Measurements from ENCODE around the gene FAM118A.

DNA sequence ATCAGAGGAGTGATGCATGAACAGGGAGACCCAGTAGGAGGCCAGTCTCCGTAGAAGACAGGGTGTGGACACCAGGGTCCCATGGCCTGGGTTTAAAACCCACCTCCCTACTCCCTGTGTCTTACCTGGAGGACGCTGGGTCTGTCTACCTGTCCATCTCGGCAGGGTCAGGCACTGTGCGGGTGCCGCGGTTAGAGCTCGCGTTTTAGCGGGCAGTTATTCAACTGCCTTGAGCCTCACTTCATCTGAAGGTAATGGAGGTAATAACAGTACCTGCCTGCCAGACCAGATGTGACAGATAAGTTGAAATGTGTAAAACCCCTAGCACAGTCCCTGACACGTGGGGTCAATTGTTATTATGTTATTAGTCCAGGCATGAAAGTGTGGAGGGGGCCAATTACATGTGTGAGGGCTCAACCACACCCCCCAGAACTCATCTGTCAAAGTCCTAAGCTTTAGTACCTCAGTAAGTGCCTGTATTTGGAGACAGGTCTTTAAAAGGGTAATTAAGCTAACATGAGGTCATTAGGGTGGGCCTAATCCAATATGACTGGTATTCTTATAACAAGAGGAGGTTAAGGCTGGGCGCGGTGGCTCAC is 33.1 kb upstream of the FAM118A start:
- TF ChIP-seq, protein P1, sequence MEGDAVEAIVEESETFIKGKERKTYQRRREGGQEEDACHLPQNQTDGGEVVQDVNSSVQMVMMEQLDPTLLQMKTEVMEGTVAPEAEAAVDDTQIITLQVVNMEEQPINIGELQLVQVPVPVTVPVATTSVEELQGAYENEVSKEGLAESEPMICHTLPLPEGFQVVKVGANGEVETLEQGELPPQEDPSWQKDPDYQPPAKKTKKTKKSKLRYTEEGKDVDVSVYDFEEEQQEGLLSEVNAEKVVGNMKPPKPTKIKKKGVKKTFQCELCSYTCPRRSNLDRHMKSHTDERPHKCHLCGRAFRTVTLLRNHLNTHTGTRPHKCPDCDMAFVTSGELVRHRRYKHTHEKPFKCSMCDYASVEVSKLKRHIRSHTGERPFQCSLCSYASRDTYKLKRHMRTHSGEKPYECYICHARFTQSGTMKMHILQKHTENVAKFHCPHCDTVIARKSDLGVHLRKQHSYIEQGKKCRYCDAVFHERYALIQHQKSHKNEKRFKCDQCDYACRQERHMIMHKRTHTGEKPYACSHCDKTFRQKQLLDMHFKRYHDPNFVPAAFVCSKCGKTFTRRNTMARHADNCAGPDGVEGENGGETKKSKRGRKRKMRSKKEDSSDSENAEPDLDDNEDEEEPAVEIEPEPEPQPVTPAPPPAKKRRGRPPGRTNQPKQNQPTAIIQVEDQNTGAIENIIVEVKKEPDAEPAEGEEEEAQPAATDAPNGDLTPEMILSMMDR (IDR thresholded peaks at IDR 0.05) = no peak
- TF ChIP-seq POLR2A (IDR thresholded peaks at IDR 0.05) = no peak
- no peak for TF ChIP-seq POLR2AphosphoS5 (IDR thresholded peaks at IDR 0.05)
- no peak for TF ChIP-seq EP300 (IDR thresholded peaks at IDR 0.05)

Measured in stomach (tissue), 4 donors.